T-helper 2 cell (primary cell): ENCODE results near the gene TMCO5A.
A peak's percentile ranks its signal among the peaks of the same experiment; 100 is the strongest.
"Not testable (repeated sequence)": the region's sequence is repeated elsewhere in the genome, so short reads cannot be mapped to it uniquely, and the experiment has no call there.

Experiments
- DNase-seq, 5 experiments: peaks; one replicate each; pipeline versions ENCODE4 v3.0.0 to v3.0.0-alpha.2; 2012 to 2022
- total RNA-seq, 2 donors: gene quantifications; one replicate each; lab custom pipeline; 2026; lab: John Stamatoyannopoulos, UW

The TMCO5A gene
- total RNA-seq, result 0 reads per million in 2 donors

- DNase-seq, result no peak
These were observed at the start of gene TMCO5A for GRCh38 chr15:37934340-37934739. Gene TMCO5A (plus strand): TSS chr15:37934640. CDS start chr15:37936324, 1,684 bp downstream.

GRCh38 chr15:37885651-37886050, 48.8 kb upstream of the TMCO5A start:
- no peak for DNase-seq

GRCh38 chr15:37888356-37888755, 46.1 kb upstream of the TMCO5A start:
- DNase-seq, result no peak

- DNase-seq, result peak in 1 of 5 experiments; percentile 20
These were observed 42.6 kb upstream of the TMCO5A start for GRCh38 chr15:37891766-37892368.

- no peak for DNase-seq
These were observed 41.1 kb upstream of the TMCO5A start for GRCh38 chr15:37893309-37893708.

GRCh38 chr15:37898362-37898761, 36.1 kb upstream of the TMCO5A start:
- DNase-seq, result no peak

- no peak for DNase-seq
These were observed 33.9 kb upstream of the TMCO5A start for GRCh38 chr15:37900326-37901221.

GRCh38 chr15:37902126-37902525, 32.3 kb upstream of the TMCO5A start:
- DNase-seq, result no peak

GRCh38 chr15:37903919-37904625, 30.4 kb upstream of the TMCO5A start:
- DNase-seq, result no peak

- DNase-seq, result no peak
These were observed 27.3 kb upstream of the TMCO5A start for GRCh38 chr15:37907136-37907535.

- no peak for DNase-seq
These were observed 12.7 kb upstream of the TMCO5A start for GRCh38 chr15:37921527-37922385.

GRCh38 chr15:37926136-37926535, 8.3 kb upstream of the TMCO5A start:
- DNase-seq, result no peak

GRCh38 chr15:37929238-37929637, 5.2 kb upstream of the TMCO5A start:
- DNase-seq, result no peak

- no peak for DNase-seq
These were observed 3.1 kb upstream of the TMCO5A start for GRCh38 chr15:37931321-37931720.

GRCh38 chr15:37931868-37932267, 2.6 kb upstream of the TMCO5A start:
- DNase-seq, result no peak

GRCh38 chr15:37932549-37932948, 1.9 kb upstream of the TMCO5A start:
- no peak for DNase-seq

- no peak for DNase-seq
These were observed 774 bp upstream of the TMCO5A start for GRCh38 chr15:37933666-37934065.

- DNase-seq, result no peak
These were observed 6.4 kb downstream of the TMCO5A start for GRCh38 chr15:37940876-37941275.

- no peak for DNase-seq
These were observed 7.3 kb downstream of the TMCO5A start for GRCh38 chr15:37941779-37942178.

- DNase-seq, result no peak
These were observed 17.6 kb downstream of the TMCO5A start for GRCh38 chr15:37951999-37952398.

GRCh38 chr15:37960742-37961141, 26.3 kb downstream of the TMCO5A start:
- DNase-seq, result not testable (repeated sequence)

- no peak for DNase-seq
These were observed 33.3 kb downstream of the TMCO5A start for GRCh38 chr15:37967788-37968187.
